HS-5 (cell line): Measurements from ENCODE around the gene LIPA.

Experiments
- DNase-seq: peaks from one replicate; pipeline ENCODE4 v3.0.0-alpha.2; 2012; ENCODE audit warnings: low read depth

Gene LIPA

GRCh38 chr10:89240519-89240918 is 11.1 kb downstream of the LIPA start:
- no peak for DNase-seq

- no peak for DNase-seq
Observed at GRCh38 chr10:89238956-89239644, 12.5 kb downstream of the LIPA start.

GRCh38 chr10:89237849-89238248 is 13.7 kb downstream of the LIPA start:
- no peak for DNase-seq

GRCh38 chr10:89236226-89236797 is 15.3 kb downstream of the LIPA start:
- no peak for DNase-seq

- DNase-seq: no peak
Observed at GRCh38 chr10:89235073-89235798, 16.3 kb downstream of the LIPA start.

GRCh38 chr10:89233033-89233432 is 18.5 kb downstream of the LIPA start:
- no peak for DNase-seq

GRCh38 chr10:89228962-89229361 is 22.6 kb downstream of the LIPA start:
- no peak for DNase-seq

GRCh38 chr10:89228146-89228545 is 23.4 kb downstream of the LIPA start:
- DNase-seq: no peak

GRCh38 chr10:89226891-89227290 is 24.7 kb downstream of the LIPA start:
- DNase-seq: no peak

GRCh38 chr10:89224739-89225443 is 26.7 kb downstream of the LIPA start:
- no peak for DNase-seq

- DNase-seq: no peak
Observed at GRCh38 chr10:89221919-89222318, 29.7 kb downstream of the LIPA start.

- no peak for DNase-seq
Observed at GRCh38 chr10:89219513-89220218, 31.9 kb downstream of the LIPA start.

- DNase-seq: peak; percentile 42
Observed at GRCh38 chr10:89217057-89217990, 34.3 kb downstream of the LIPA start.

- no peak for DNase-seq
Observed at GRCh38 chr10:89216056-89216455, 35.5 kb downstream of the LIPA start.

GRCh38 chr10:89215511-89215910 is 36.1 kb downstream of the LIPA start:
- DNase-seq: no peak

GRCh38 chr10:89214566-89215165 is 36.9 kb downstream of the LIPA start:
- DNase-seq: no peak

- no peak for DNase-seq
Observed at GRCh38 chr10:89213191-89213808, 38.3 kb downstream of the LIPA start.

- DNase-seq: no peak
Observed at GRCh38 chr10:89210794-89211425, 40.7 kb downstream of the LIPA start.

- DNase-seq: no peak
Observed at GRCh38 chr10:89209718-89210117, 41.9 kb downstream of the LIPA start.
